SH-SY5Y (cell line): ENCODE measurements around the gene SLC15A2.

Experiments used
- GATA2 ChIP-seq: IDR thresholded peaks from 2 replicates; pipeline ENCODE4 v1.6.1; 2011; ENCODE audit warnings: mild to moderate bottlenecking, low read depth, low read length
- GATA3 ChIP-seq: IDR thresholded peaks from 2 replicates; pipeline ENCODE4 v1.6.1; 2011; ENCODE audit warnings: low read depth, mild to moderate bottlenecking, low read length, moderate library complexity

- TF ChIP-seq GATA2 (no peak), GATA3 (no peak)
These were observed 23.5 kb upstream of the SLC15A2 start for GRCh38 chr3:121870717-121871116.
